GM18519 (cell line): ENCODE results near the gene CDYL2.
A peak's percentile ranks its signal among the peaks of the same experiment; 100 is the strongest.

Experiments used
- ATAC-seq: cut with Tn5 transposase; IDR thresholded peaks from one replicate; pipeline ENCODE4 v1.9.1; 2021; ENCODE audit warnings: mild to moderate bottlenecking, moderate library complexity; ENCODE audit not compliant: unreplicated experiment, low FRiP score

CDYL2 gene

GRCh38 chr16:80607204-80607603 lies 197.2 kb downstream of the CDYL2 start:
- no peak for ATAC-seq

DNA sequence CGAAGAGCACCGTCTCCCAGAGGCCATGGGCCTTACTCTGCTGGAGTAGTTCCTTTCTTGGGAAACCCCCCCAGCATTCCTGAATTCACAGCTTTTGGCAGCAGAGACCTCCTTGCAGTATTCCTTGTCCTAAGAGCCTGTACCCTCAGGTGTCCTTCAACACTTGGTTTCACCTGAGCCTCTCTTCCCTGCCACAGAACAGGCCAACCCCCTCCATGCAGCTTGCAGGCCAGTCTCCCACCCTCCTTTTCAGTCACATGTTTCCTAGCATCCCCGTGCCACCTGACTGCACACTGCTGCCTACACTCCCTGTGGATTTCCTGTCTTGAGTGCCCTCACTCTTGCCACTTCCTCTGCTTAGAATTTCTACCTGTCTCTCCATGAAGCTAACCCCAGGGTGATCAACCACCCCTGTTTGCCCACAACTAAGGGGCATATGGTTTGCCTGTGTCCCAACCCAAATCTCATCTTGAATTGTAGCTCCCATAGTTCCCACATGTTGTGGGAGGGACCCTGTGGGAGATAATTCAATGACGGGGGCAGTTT lies 198.1 kb downstream of the CDYL2 start:
- ATAC-seq, result no peak

DNA sequence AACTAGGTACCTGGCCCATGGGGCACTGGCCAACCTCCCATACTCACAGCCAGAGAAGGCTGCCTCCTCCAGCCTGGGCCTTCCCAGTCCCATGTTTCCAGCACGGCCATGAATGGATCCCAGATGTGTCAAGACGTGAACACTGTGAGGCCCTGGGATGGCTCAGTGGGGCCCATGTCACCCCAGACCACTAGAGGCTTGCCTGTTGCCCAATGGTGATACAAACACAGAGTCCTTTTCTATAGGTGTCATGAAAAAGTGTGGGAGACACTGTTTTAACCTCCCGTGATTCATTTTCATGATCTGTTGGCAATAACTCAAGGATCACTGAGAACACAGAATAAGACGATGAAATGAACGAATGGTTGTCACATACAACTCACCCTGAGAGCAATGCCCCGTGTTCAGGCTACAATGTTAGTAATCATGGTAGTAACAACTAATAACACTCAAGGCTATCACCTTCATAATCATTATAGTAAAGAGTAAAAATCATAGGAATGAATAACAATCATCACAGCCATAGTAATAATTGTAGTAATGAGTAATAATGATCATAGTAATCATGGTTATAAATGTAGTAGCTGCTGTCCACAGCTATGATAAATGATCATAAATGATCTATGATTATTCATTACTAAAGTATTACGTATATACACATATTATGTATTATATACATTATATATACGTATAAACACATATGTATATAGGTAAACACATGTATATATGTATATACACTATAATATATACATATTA lies 199.6 kb downstream of the CDYL2 start:
- no peak for ATAC-seq

GRCh38 chr16:80602894-80603293 lies 201.5 kb downstream of the CDYL2 start:
- no peak for ATAC-seq

GRCh38 chr16:80601182-80601581 lies 203.2 kb downstream of the CDYL2 start:
- no peak for ATAC-seq

DNA sequence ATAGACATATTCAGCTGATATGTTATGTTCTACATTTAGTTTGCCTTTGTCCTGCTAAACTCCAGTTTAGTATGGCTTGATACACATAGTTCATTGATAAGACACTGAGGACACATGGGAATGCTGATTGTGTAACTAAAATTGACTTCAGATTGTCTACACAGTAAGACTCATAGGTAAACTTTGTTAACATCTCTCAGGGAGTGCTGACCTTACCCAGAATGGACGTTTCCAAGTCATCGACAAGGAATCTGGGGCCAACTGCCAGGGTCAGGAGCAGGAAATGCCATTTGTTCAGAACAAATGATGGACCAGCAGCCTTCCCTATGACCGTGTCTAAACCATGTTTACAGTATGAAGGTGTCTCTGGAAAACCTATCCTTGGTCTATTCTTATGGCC lies 204.9 kb downstream of the CDYL2 start:
- ATAC-seq, result no peak

DNA sequence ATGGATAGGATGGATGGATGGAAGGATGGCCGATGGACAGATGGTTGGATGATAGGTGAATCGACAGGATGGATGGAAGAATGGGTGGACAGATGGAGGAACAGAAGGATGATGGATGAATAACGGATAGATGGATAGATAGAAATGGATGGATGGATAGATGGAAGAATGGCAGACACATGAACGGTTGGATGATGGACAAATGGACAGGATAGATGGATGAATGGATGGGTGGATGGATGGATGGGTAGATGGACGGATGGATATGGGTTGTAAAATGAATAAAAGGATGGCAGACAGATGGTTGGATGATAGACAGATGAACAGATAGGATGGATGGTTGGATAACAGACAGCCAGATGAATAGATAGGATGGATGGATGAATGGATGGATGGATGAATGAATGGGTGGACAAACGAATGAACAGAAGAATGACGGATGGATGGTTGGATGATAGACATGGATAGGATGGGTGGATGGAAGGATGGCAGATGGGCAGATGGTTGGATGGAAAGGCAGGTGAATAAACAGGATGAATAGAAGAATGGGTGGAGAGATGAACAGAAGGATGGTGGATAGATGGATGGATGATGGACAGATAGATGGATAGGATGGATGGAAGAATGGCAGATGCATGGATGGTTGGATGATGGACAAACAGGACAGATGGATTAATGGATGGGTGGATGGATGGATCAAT lies 207.7 kb downstream of the CDYL2 start:
- ATAC-seq, result no peak

DNA sequence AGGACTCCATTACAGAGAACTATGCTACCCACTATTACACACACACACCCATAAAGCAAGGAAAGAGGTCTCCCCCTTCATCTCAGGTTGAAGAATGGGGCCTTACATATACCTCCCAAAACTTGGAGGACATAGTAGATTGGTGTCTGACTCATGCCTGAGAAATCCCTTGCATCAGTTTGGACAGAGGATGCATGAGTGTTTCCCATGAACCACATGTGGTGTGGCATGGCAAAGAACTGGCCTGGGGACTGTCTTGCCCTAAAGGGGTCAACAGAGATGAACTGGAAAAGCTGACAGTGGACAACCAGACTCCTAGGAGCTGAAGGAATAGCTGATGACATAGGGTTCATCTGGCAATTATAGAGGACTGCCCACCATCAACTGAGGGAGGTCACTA lies 209.6 kb downstream of the CDYL2 start:
- ATAC-seq, result no peak

GRCh38 chr16:80592273-80592672 lies 212.1 kb downstream of the CDYL2 start:
- no peak for ATAC-seq

DNA sequence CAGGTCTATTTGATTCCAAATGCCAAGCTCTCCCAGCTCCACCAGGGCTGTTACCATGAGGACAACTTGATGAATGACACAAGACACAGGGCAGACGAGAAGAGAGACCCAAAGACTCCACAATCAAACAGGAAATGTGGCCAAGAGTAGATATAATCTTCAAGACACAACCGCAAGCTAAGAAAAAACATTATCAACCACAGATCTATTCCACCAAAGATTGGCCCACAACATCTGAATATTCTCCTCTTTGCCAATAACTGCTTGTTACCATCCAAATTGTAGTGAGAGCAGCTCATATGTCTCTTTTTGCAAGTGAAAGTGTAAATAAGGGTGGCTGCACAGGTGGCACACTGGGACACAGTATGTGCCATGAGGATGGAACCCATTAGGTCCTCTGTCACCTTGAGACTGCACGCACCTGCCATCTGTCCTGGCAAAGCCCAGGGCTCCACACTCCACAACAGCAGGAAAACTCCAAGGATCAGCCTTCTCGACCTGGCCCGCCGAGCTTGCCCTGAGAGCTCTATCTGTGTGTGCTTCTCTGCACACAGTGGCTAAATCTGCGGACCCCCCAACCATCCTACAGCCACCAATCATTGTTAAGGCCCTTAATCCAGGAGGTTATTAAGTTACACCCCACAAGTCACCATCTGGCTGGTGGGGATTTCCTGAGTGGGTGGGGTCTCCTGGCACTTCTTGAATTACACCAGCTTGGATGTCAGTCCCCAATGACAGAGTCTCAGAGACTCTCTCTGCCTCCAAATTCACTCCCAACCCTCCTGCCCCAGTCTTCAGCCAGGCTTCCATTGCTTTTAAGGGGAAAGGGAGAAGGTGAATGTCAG lies 213.1 kb downstream of the CDYL2 start:
- ATAC-seq, result no peak

DNA sequence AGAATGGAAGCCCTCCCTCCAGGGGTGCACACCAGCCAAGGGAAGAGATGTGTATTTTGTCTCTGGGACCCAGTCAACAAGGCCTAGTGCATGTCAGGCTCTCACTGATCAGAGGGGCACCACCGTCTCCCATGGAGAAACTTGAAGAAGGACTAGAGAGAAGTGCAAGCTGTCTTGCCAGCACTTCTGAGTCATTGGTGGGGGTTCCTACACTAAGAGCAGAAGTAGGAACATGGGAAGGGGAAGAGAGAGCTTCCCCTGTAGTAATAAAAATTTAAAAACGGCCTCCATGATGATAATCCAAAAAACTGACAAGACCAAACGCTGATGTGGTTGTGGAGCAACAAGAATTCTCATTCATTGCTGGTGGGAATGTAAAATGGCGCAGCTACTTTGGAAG lies 217.3 kb downstream of the CDYL2 start:
- no peak for ATAC-seq

DNA sequence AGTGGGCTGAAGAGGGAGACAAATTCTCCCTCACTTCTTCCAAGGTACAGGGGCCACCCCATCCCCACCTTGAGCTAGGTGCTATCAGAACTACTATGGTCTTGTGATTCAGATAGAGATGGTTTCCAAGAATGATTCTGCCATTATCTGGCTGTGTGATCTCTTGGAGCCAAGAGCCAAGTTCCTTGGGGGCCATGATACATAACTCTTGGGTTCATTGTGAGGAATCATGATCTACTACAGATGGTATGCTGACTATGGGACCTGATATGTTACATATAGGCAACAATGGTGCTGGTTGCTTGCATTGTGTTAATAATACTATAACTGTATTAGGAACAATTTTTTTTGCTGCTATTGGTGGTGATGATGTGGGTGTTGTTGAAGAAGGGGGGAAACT lies 217.9 kb downstream of the CDYL2 start:
- ATAC-seq, result no peak

- ATAC-seq, result no peak
These were observed 218.6 kb downstream of the CDYL2 start for GRCh38 chr16:80585764-80586163.

- no peak for ATAC-seq
These were observed 220.9 kb downstream of the CDYL2 start for GRCh38 chr16:80583466-80583865.

GRCh38 chr16:80580109-80580832 lies 224.1 kb downstream of the CDYL2 start:
- ATAC-seq, result peak; percentile 72

DNA sequence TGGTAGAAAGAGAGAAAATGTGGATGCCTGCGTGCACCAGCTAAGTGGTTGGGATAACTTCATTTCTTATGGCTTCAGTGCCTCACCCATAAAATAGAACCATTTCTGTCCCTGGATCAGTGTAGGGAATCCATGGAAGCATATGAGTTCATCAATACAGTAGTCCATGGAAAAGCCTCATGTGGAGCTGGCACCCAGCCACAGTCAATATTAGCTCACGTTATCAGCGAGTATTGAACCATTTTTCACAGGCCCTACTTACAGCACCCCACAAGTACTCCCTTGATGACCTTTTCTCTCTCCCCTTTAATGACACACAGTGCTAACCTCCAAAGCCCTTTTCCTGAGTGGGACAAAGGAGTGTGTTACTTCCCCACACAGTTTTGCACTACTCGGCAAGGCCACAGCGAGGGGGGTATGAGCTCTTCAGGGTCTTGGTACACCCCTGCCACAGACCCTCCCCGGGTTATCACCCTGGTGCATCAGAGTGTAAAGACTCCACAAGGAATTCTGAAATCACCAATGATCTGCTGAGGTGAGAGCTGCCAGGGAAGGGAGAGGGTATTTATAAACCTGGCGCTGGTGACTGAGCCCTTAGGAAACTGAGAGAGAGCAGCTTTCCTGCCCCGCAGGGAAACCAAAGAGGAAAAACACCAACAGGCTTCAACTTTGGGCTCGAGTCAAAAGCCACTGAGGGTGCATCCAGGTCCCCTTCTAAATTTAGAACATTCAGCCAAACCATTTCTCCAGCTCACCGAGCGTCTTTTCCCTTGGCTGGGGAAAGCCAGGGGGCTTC lies 226.7 kb downstream of the CDYL2 start:
- no peak for ATAC-seq

GRCh38 chr16:80576343-80576912 lies 228.0 kb downstream of the CDYL2 start:
- ATAC-seq, result no peak

DNA sequence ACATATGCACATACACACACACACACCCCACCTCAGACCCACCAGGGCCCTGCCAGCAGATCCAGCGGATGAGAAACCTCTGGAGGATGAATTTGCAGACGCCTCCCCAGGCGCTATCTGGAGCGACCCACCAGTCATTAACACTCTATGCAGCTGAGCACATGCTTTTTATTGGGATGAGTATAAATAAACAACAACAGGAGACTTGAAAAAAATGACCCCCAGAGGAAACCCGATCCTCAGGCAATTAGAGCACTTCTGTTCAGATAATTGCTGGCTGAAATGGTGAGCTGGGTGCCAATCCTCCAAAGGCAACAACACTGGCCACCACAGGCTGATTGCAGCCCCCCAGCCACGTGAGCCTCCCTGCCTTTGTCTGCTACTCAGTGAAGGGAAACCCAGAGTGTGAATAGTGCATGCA lies 230.7 kb downstream of the CDYL2 start:
- ATAC-seq, result no peak

GRCh38 chr16:80570106-80570478 lies 234.3 kb downstream of the CDYL2 start:
- ATAC-seq, result no peak
